GM21529 (cell line): ENCODE measurements around the gene SPECC1.
"Not testable (repeated sequence)": the region's sequence is repeated elsewhere in the genome, so short reads cannot be mapped to it uniquely, and the experiment has no call there.

Experiments
- ATAC-seq: cut with Tn5 transposase; IDR thresholded peaks from one replicate; pipeline ENCODE4 v1.9.1; 2021; ENCODE audit not compliant: unreplicated experiment

Gene SPECC1

DNA sequence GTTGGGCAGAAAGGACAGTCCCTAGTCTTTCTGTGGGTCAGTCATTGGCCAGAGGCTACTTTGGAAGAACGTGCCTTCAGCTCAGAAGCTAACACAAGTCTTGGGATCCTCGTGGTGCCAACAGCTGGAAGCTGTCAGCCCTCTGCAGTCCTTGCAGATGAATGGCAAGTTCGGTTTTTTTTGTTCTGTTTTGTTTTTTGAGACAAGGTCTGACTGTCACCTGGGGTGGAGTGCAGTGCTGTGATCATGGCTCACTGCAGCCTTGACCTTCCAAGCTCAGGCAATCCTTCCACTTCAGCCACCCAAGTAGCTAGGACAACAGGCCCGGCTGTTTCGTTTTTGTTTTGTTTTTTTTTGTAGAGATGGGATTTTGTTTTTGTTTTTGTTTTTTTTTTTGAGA, 149.4 kb downstream of the SPECC1 start:
- ATAC-seq = no peak

DNA sequence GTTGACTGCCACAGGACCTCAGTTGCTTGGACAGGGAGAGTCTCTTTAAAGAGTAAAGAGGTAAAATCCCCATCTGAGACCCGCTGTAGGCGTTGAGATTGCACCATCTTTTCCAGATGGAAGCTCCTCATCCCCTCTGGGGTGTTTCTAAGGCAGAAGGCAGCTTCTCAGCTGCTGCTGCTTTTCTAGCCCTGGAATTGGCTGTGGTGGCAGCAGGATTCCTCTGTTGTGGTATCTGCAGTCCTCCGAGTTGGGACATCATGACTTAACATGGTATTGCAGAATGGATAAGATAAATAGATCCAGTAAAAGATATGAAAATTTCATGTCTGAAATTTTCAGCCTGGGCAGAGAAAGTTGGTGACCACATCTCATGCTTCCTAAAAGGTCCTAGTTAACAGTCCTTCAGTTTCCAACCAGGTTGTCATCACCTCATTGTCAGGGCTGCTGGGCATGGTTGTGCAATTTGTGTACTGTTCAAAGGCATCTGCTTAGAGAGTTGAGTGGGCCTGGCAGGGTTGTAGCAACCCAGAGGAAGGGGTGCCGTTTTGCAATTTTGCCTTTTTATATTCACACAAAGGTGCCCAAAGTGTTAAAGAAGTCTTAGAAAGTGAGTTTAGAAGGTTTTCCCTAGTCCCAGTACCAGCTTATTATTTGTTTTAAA, 150.4 kb downstream of the SPECC1 start:
- ATAC-seq = no peak

DNA sequence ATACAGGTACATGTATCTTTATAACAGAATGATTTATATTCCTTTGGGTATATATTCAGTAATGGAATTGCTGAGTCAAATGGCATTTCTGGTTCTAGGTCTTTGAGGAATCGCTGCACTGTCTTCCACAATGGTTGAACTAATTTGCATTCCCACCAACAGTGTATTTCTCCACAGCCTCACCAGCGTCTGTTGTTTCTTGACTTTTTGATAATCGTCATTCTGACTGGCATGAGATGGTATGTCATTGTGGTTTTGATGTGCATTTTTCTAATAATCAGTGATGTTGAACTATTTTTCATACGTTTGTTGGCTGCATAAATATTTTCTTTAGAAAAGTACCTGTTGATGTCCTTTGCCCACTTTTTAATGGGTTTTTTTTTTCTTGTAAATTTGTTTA, 156.4 kb downstream of the SPECC1 start:
- ATAC-seq = not testable (repeated sequence)

DNA sequence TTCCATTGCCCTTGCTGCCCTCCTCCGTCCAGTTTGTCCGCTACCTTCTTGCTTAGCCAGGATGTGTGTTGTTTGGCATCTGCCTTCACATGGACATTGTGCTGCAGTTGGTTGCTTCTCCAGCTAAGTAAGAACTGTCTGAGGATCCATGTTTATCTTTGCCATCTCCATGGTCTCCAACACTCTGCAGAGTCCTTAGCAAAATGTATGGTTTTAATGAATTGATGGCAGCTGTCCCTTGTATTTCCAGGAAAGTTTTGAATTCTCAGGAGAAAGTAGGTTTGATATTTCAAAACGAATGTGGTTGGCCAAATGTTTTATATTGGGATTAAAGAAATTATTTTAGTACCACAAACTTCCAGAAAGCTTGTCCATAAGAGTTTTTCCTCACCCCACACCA, 160.9 kb downstream of the SPECC1 start:
- ATAC-seq = no peak

GRCh38 chr17:20171741-20172365, 162.7 kb downstream of the SPECC1 start:
- no peak for ATAC-seq

GRCh38 chr17:20172376-20172775, 163.2 kb downstream of the SPECC1 start:
- no peak for ATAC-seq

GRCh38 chr17:20173091-20173490, 163.9 kb downstream of the SPECC1 start:
- ATAC-seq = no peak

DNA sequence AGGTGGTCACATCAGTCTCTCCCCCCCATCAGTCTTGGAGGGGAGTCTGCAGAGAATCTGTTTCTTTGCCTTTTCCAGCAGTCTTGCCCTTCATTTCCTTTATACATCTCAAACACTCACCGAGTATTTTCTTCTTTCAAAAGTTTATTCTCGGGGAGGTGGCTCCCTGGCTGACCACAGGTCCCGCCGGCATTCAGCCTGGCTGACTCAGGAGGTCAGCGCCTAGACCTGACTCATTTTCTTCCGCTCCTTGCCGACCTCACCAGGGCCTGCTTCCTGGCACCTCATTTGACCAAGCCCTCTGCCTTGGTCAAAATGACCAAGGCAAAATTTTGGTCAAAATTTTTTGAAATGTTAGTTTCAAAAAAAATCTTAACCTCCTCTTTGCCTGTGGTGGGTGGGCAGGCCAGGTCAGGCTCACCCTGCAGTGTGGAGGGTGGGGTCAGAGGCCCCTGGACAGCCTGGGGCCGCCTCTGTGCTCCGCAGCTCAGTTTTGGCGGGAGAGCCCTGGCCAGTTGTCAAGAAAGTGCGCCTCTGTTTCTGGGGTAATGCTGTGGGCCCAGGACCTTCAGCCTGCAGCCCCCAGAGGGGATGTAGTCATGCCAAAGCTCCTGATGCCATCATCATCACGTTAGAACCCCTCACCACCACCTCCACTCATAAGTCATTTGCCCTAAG, 165.6 kb downstream of the SPECC1 start:
- no peak for ATAC-seq

- no peak for ATAC-seq
These were observed 169.9 kb downstream of the SPECC1 start for GRCh38 chr17:20179041-20179440.

DNA sequence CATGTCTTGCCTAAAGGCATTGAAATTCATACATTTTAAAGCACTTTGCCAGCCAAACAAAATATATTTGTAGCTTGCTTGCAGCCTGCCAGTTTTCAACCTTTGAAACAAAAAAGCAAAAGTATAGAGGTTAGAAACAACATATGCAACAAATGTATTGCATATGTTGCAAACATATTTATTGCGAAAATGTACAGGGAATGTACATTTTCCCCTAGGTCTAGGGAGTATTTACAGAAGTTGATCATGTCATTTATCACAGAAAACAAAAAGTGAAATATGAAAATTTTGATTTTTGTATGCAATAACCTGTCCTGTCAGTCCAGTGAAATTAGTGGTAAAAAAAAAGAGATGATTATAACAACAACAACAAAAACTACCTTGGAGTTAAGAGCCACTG, 171.5 kb downstream of the SPECC1 start:
- ATAC-seq = no peak

DNA sequence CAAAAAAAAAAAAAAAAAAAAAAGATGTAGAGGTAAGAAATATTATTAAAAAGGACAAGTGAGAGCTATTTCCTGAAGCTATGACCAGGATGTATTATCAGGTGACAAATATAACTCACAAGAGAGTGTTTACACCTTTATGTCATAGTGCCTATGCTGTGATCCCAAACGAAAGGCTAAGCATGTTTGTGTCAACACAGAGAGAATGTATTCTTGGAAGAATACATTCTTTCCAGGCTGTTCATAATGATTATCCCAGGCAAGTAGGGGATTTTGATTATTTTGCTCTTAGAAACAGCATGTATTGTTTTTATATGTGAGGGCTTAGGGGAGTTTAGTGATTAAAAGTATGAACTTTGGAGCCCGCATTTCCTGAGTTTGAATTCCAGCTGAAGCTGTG, 175.0 kb downstream of the SPECC1 start:
- no peak for ATAC-seq

- ATAC-seq = no peak
These were observed 175.9 kb downstream of the SPECC1 start for GRCh38 chr17:20184977-20185619.

DNA sequence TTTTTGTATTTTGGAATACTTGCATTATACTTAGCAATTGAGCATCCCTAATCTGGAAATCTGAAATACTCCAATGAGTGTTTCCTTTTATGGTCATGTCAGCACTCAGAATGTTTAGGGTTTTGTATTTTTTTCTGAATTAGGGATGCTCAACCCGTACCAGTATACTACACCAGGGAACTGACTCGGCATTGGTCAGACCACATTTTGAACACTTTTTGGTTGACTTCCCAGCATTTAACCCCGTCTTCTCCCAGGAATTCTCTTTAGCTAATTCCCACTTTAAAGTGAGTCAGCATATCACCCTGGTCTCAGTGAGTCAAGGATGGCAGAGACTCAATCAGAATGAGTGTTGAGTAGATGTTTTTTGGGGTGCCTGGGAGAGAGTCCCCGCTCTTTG, 177.9 kb downstream of the SPECC1 start:
- no peak for ATAC-seq

- no peak for ATAC-seq
These were observed 180.1 kb downstream of the SPECC1 start for GRCh38 chr17:20189302-20189701.

DNA sequence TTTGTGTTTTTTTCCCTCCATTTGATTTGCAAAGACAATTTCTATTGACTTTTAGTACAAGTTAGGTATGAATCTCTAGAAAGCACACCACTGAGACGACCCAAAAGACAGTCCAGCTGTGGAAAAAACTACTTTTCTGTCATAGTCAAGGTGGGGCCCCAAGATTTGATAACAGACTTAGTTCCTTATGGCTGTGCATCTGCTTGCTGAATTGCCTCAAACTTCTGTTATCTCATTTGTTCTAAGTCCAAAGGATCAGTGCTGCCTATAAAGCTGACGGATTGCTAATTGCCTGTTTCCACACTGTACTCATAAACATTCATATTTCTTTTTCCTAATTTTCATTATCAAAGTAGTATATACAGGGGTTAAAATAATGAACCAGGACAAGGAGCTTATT, 180.8 kb downstream of the SPECC1 start:
- no peak for ATAC-seq

GRCh38 chr17:20190605-20191004, 181.4 kb downstream of the SPECC1 start:
- no peak for ATAC-seq

DNA sequence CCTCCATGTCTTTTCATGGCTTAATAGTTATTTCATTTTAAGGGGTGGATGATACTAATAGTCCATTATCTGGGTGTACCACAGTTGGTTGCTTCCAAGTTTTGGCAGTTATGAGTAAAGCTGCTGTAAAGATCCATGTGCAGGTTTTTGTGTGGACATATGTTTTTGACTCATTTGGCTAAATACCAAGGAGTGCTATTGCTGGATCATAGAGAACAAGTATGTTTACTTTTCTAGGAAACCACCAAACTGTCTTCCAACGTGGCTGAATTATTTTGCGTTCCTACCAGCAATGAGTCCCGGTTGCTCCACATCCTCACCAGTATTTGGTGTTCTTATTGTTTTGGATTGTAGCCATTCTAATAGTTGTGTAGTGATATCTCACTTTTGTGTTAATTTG, 181.9 kb downstream of the SPECC1 start:
- ATAC-seq = no peak

DNA sequence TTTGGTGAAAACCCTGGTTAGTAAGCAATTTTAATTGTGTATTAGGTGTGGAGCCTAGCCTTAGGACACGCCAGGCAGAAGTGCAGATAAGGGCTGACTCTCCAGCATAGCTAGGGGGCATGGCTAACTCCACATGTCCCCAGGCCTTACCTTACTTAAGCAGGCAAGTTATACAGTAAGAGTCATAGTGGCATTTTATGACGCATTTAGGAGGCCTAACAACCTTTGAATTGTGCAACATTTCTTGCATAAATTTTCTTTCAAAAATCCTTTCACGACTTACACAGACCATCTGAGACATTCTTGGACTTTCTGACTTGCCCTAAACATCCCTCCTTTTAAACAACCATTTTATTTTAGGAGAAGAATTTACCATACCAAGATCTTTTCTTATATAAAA, 187.1 kb downstream of the SPECC1 start:
- not testable (repeated sequence) for ATAC-seq

DNA sequence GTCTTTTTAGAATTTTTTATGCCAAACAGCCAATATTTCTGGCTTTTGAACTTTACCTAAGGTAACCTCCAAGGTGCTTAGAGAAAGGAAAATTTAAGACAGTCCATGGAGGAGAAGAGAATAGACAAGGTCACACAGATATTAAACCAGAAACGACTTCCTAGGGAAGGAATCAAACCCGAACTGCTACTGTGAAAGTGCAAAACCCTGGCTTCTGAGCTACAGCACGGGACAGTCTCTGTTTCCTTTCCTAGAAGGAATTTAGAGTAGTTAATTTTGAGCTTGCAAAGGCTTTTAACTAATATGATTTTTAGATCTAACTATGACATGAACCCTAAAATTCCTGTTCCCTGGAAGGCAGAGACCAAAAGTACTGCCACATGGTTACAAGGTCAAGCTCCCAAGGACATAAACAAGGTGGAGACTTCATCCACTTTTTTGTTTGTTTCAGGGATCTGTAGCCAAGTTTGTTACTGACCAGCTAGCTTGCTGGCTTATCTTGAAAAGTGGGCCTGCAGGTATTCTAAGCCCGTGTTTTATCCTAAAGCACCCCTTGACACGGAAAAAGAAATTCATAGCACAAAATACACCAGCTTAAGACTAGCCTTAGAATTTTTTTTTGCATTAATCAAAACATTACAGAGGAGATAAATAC, 188.2 kb downstream of the SPECC1 start:
- no peak for ATAC-seq

GRCh38 chr17:20200016-20200795, 191.0 kb downstream of the SPECC1 start:
- ATAC-seq = no peak
